SH-SY5Y (cell line): ENCODE data around the gene SLAMF8.

Source experiments
- GATA2 ChIP-seq: IDR thresholded peaks from 2 replicates; pipeline ENCODE4 v1.6.1; 2011; ENCODE audit warnings: mild to moderate bottlenecking, low read depth, low read length
- GATA3 ChIP-seq: IDR thresholded peaks from 2 replicates; pipeline ENCODE4 v1.6.1; 2011; ENCODE audit warnings: low read depth, mild to moderate bottlenecking, low read length, moderate library complexity

Gene SLAMF8

DNA sequence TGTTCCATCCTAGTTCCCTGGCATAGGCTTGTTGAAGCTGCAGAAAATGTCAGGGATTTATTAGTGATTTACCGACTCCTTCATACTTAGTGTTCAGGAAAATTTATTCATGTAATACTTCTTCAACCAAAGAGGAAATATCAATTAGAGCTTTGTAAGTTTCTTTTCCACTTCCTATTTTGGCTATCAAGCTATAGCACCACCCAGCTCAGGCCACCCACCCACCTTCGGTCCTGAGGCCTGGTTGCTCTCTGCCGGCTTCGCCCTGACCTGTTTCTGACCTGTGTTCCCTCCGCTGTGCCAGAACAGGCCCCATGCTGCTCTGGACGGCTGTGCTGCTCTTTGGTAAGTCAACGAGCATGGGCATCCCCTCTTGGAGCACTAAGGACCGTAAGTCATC lies 24.6 kb upstream of the SLAMF8 start, which contains the start of gene FCRL6:
Gene FCRL6 (plus strand): TSS at position 250 of the 400 bp plus-strand sequence. CDS start 65 bp downstream, at position 315.
- TF ChIP-seq GATA2 (no peak), GATA3 (no peak)

- no peak for TF ChIP-seq GATA3
- TF ChIP-seq GATA2, result no peak
Observed at GRCh38 chr1:159803956-159804689, 22.6 kb upstream of the SLAMF8 start.

DNA sequence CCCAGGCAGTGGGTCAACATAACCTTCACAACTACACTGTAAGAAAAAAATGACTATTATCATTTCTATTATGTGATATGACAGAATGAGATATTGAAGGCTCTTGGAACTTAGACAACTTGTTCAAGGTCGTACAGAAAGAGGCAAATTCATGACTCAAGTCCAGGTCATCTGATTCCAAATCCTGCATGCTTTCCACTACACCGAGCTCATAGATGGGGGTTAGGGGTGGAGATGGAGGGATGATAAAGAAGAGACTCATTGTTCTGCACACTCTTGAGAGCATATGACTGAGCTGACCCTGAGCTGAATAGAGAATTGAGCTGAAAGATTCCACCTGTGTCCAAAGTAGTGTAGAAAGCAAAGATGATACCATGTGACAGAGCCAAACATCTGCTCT lies 21.7 kb upstream of the SLAMF8 start:
- TF ChIP-seq GATA3, result no peak
- TF ChIP-seq GATA2, result no peak

DNA sequence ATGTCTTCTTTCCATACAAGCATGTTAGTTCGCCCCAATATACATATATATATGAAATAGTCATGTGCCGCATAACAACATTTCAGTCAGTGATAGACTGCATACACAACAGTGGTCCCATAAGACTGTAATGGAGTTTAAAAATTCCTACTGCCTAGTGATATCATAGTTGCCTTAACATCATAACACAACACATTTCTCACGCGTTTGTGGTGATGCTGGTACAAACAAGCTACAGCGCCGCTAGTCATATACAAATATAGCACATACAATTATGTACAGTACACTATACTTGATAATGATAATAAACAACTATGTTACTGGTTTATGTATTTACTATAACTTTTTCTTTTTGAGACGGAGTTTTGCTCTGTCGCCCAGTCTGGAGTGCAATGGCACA lies 10.7 kb upstream of the SLAMF8 start:
- TF ChIP-seq GATA2 (no peak), GATA3 (no peak)

DNA sequence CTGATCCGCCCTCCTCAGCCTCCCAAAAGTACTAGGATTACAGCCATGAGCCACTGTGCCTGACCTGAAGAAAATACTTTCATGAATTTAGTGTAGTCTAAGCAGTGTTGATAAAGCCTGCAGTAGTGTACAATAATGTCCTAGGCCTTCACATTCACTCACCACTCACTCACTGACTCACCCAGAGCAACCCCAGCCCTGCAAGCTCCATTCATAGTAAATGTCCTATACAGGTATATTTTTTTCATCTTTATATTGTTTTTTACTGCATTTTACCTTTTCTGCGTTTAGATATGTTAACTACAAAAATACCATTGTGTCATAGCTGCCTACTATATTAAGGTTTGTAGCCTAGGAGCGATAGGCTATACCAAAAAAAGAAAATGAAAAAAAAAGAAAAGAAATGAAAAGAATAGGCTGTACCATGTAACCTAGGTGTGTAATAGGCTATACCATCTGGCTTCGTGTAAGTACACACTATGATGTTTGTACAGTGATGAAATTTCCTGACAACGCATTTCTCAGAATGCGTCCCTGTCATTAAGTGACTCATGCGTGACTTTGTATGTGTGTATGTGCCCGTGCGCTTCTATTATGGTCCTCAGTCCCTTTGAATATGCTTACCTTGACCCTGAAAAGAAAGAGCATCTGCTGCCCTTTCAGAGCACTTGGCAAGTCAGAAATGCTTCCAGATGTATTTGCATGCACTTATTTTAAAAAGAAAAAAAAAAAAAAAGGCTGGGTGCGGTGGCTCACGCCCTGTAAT lies 9.2 kb upstream of the SLAMF8 start:
- TF ChIP-seq GATA2 (no peak), GATA3 (no peak)

GRCh38 chr1:159821171-159821867 lies 5.4 kb upstream of the SLAMF8 start:
- TF ChIP-seq GATA3, result no peak
- no peak for TF ChIP-seq GATA2

GRCh38 chr1:159823406-159823805 lies 3.3 kb upstream of the SLAMF8 start:
- no peak for TF ChIP-seq GATA2
- TF ChIP-seq GATA3, result no peak

DNA sequence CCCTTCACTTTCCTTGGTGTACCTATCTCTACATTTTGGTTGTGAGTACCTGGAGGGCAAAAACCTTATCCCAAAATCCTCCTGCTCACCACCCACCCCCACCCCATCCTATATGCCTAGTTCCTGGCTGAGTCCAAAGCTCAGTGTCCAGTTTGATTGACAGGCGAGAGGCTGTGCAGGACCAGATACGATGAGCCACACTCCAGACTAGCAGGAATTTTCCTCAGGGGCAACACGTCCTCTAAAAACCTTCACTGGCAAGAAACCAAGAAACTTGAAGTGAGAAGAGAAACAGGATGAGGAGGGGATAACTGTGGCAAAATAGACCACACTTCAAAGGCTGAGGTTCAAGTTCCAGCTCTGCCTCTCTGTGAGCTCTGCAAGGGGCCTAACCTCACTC lies 1.1 kb upstream of the SLAMF8 start:
- TF ChIP-seq GATA3 (no peak), GATA2 (no peak)

DNA sequence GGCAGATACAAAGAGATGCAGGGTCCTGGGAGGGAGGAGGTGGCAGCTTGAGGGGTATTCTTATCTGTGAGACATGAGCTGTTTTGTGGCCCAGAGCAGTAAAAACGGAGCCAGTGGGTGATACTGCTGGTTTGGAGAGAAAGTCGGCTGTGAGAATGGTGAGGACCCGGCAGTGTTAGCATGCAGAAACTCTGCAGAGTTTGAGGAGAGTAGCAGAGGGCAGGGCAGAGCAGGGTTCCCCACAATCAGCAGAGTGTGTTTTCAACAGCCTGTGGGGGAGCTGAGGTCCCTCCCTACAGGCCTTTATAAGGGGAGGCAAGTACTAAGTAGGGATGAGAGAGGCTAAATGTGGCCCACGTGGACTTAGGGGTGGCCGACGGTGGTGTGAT lies 423 bp downstream of the SLAMF8 start:
- TF ChIP-seq GATA2 (no peak), GATA3 (no peak)

DNA sequence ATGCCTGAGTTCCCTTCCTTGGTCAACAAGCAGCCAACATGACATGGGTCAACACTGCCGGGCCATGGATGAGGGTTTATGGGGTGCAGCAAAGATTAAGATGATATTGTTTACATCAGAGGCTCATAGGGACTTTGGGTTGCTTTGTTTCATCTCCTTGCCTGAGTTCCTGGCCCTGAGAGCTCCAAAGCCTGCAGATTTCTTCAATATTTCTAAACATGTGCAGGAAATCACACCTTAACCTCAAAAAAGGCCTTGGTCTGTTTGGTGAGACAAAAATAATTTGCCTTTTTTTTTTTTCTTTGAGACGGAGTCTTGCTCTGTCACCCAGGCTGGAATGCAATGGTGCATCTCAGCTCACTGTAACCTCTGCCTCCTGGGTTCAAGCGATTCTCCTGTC lies 876 bp downstream of the SLAMF8 start:
- TF ChIP-seq GATA3 (no peak), GATA2 (no peak)

DNA sequence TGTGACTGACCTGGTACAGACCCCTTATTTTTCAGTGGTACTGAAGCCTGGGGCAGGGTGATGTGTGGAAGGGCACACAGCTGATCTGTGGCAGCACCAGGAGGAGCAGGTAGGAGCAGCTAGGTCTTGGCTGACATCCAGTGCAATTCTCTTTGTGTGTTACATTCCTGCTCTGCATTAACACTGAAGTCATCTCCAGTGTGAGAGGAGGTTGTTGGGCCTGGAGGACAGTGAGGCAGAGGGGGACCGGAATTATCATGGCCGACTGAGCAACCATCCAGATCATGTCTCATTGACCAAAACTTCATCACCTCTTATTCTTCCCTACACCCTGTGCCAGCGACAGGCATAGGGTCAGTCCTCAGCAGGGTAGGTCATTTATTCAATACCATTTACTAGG lies 1.5 kb downstream of the SLAMF8 start:
- TF ChIP-seq GATA3, result no peak
- TF ChIP-seq GATA2, result no peak

GRCh38 chr1:159828581-159829272 lies 2.1 kb downstream of the SLAMF8 start:
- TF ChIP-seq GATA3 (no peak), GATA2 (no peak)

GRCh38 chr1:159829273-159829634 lies 2.6 kb downstream of the SLAMF8 start:
- TF ChIP-seq GATA3 (no peak), GATA2 (no peak)

- TF ChIP-seq GATA2, result no peak
- TF ChIP-seq GATA3, result no peak
Observed at GRCh38 chr1:159829822-159830465, 3.3 kb downstream of the SLAMF8 start.

DNA sequence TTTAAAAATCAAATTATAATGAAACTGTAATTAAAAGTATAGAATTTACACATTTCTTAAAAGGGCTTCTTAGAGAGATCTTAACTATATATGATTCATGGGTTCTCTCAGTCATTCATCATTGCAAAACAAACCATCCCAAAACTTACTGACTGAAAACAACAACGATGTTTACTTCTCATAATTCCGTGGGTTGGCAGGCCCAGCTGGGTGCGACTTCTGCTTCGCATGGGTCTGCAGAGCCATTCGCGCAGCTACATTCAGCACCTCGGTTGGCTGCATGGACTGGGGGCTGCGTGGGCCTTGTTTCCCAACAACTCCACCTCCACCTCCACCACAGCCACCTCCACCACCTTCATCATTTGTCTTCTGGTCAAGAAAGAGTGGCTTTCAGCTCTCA lies 4.0 kb downstream of the SLAMF8 start:
- TF ChIP-seq GATA3 (no peak), GATA2 (no peak)
